D721Med (cell line): ENCODE data around the gene ZFP82.

Experiments used
- DNase-seq: peaks from one replicate; pipeline ENCODE4 v3.0.0; 2011; ENCODE audit warnings: low spot score; ENCODE audit not compliant: insufficient read length
- FAIRE-seq: peaks from 2 replicates; lab custom pipeline; 2011; peaks lifted over from hg19 to GRCh38; lab: Jason Lieb, UNC
- TF ChIP-seq, protein P1 (sequence below): IDR thresholded peaks from 2 replicates; pipeline ENCODE4 v1.5.1; 2012; ENCODE audit warnings: mild to moderate bottlenecking, control low read depth; ENCODE audit not compliant: insufficient read depth; ENCODE audit errors: missing control alignments

Gene ZFP82

DNA sequence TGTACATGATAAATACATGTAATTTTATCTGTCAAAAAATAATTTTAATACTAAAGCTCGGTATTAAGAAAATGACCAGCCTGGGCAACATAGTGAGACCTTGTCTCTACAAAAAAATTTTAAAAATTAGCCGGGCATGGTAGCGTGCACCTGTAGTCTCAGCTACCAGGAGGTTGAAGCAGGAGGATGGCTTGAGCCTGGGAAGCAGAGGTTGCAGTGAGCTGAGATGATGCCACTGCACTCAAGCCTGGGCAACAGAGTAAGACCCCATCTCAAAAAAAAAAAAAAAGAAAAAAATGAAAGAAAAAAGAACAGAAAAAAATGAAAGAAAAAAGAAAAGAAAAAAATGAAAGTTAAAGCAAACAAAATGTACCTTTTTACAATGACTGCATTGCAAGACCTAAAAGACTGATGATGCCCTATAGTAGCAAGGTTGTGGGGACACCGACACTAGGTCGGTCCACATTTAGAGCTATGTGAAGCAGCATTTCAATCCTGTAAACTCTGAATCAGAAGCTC is 44.7 kb downstream of the ZFP82 start:
- TF ChIP-seq, protein P1, sequence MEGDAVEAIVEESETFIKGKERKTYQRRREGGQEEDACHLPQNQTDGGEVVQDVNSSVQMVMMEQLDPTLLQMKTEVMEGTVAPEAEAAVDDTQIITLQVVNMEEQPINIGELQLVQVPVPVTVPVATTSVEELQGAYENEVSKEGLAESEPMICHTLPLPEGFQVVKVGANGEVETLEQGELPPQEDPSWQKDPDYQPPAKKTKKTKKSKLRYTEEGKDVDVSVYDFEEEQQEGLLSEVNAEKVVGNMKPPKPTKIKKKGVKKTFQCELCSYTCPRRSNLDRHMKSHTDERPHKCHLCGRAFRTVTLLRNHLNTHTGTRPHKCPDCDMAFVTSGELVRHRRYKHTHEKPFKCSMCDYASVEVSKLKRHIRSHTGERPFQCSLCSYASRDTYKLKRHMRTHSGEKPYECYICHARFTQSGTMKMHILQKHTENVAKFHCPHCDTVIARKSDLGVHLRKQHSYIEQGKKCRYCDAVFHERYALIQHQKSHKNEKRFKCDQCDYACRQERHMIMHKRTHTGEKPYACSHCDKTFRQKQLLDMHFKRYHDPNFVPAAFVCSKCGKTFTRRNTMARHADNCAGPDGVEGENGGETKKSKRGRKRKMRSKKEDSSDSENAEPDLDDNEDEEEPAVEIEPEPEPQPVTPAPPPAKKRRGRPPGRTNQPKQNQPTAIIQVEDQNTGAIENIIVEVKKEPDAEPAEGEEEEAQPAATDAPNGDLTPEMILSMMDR, result no peak
- no peak for FAIRE-seq

DNA sequence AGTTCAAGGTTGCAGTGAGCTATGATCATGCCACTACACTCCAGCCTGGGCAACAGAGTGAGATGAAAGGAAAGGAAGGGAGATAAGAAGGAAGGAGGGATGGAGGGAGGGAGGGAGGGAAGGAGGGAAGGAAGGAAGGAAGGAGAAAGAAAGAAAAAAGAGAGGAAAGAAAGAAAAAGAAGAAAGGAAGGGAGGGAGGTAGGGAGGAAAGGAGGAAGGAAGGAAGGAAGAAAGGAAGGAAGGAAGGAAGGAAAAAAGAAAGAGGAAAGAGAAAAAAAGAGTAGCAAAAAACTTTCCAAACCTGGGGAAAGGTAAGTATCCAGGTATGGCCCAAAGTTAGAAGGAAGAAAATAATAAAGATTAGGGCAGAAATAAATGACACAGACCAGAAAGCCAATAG is 46.6 kb downstream of the ZFP82 start:
- DNase-seq (no peak), FAIRE-seq (no peak)
- TF ChIP-seq, protein P1, result no peak

More for the DNA sequence above, 44.7 kb downstream of the ZFP82 start:
- no peak for DNase-seq

DNA sequence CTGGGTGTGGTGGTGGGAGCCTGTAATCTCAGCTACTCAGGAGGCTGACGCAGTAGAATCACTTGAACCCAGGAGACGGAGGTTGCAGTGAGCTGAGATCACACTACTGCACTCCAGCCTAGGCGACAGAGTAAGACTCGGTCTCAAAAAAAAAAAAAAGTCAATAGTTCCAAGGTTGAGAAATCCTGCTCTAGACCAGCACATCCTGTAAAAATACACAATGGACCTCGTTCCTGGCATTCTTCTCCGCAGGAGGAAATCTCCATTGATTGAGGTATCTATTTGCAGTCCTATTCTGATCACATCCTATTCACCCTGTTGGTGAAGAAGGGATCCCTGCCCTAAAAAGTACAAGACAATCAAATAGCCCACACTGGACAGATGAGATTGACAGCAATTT is 54.6 kb downstream of the ZFP82 start:
- DNase-seq (no peak), FAIRE-seq (no peak)
- TF ChIP-seq, protein P1, result no peak
